Parathyroid adenoma (tissue), 2 donors: ENCODE measurements around the gene MAP3K6.

Experiments used
- H2AFZ ChIP-seq: fragments of 300-600 bp; sonication (generic); one replicate; pipeline ENCODE4 v1.7.0; 2017; ENCODE audit warnings: antibody characterized with exemption, mild to moderate bottlenecking
- H3K27ac ChIP-seq: fragments of 300-600 bp; sonication (generic); one replicate; pipeline ENCODE4 v1.7.0; 2017
- H3K27me3 ChIP-seq: fragments of 300-600 bp; sonication (generic); one replicate; pipeline ENCODE4 v1.7.0; 2017; ENCODE audit warnings: low read length; ENCODE audit not compliant: control insufficient read depth, insufficient read depth
- H3K36me3 ChIP-seq: fragments of 300-600 bp; sonication (generic); one replicate; pipeline ENCODE4 v1.7.0; 2017; ENCODE audit warnings: low read length; ENCODE audit not compliant: control insufficient read depth, insufficient read depth
- H3K4me1 ChIP-seq: fragments of 300-600 bp; sonication (generic); one replicate; pipeline ENCODE4 v1.7.0; 2017; ENCODE audit warnings: control low read depth
- H3K4me2 ChIP-seq: fragments of 300-600 bp; sonication (generic); one replicate; pipeline ENCODE4 v1.7.0; 2017; ENCODE audit warnings: low read length
- H3K4me3 ChIP-seq: fragments of 300-600 bp; sonication (generic); one replicate; pipeline ENCODE4 v1.7.0; 2017; ENCODE audit warnings: low read depth, low read length
- H3K79me2 ChIP-seq: fragments of 300-600 bp; sonication (generic); one replicate; pipeline ENCODE4 v1.7.0; 2017; ENCODE audit warnings: control low read depth
- H3K9ac ChIP-seq: fragments of 300-600 bp; sonication (generic); one replicate; pipeline ENCODE4 v1.7.0; 2017; ENCODE audit warnings: mild to moderate bottlenecking
- H3K9me3 ChIP-seq: fragments of 300-600 bp; sonication (generic); one replicate; pipeline ENCODE4 v1.7.0; 2017; ENCODE audit warnings: low read length; ENCODE audit not compliant: control insufficient read depth
- TF ChIP-seq, protein P1 (sequence below): fragments of 300-600 bp; sonication (generic); IDR thresholded peaks from one replicate; pipeline ENCODE4 v1.7.0; 2017; ENCODE audit warnings: antibody characterized with exemption, mild to moderate bottlenecking
- donor health status: primary hyperparathyroidism.

Gene MAP3K6

GRCh38 chr1:27366411-27367159 lies at the start of gene MAP3K6:
MAP3K6 (minus strand) TSS chr1:27366961; CDS start chr1:27366597, 364 bp downstream.
- Histone ChIP-seq H3K9me3 (no peaks in the 10 kb centered on the region), H2AFZ (peak within 1 kb of the TSS; percentile 84), H3K27me3 (no peaks in the 10 kb centered on the region), H3K4me2 (peak within 1 kb of the TSS; percentile 95), H3K36me3 (no peaks in the 10 kb centered on the region), H3K4me1 (peaks cover 3% of the 10 kb centered on the region), H3K9ac (peak within 1 kb of the TSS; percentile 43), H3K4me3 (peak within 1 kb of the TSS; percentile 78), H3K27ac (peak within 1 kb of the TSS; percentile 92), H3K79me2 (no peaks in the 10 kb centered on the region)
- TF ChIP-seq, protein P1, sequence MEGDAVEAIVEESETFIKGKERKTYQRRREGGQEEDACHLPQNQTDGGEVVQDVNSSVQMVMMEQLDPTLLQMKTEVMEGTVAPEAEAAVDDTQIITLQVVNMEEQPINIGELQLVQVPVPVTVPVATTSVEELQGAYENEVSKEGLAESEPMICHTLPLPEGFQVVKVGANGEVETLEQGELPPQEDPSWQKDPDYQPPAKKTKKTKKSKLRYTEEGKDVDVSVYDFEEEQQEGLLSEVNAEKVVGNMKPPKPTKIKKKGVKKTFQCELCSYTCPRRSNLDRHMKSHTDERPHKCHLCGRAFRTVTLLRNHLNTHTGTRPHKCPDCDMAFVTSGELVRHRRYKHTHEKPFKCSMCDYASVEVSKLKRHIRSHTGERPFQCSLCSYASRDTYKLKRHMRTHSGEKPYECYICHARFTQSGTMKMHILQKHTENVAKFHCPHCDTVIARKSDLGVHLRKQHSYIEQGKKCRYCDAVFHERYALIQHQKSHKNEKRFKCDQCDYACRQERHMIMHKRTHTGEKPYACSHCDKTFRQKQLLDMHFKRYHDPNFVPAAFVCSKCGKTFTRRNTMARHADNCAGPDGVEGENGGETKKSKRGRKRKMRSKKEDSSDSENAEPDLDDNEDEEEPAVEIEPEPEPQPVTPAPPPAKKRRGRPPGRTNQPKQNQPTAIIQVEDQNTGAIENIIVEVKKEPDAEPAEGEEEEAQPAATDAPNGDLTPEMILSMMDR, result no peak

GRCh38 chr1:27414091-27414490 lies 47.3 kb upstream of the MAP3K6 start:
- TF ChIP-seq, protein P1, result no peak
- Histone ChIP-seq H3K9me3 (no peaks in the 10 kb centered on the region), H3K79me2 (no peaks in the 10 kb centered on the region), H3K9ac (no peak overlapping the region), H3K27ac (no peak overlapping the region), H3K4me2 (no peak overlapping the region), H3K4me3 (no peak overlapping the region), H3K27me3 (no peaks in the 10 kb centered on the region), H3K4me1 (peaks cover 9% of the 10 kb centered on the region), H2AFZ (no peak overlapping the region), H3K36me3 (no peaks in the 10 kb centered on the region)

- H3K79me2 ChIP-seq, result no peaks in the 10 kb centered on the region
- H3K9ac ChIP-seq, result no peak overlapping the region
- H3K27ac ChIP-seq, result no peak overlapping the region
- H3K4me2 ChIP-seq, result no peak overlapping the region
- H3K4me3 ChIP-seq, result no peak overlapping the region
- no peak overlapping the region for H2AFZ ChIP-seq
- H3K27me3 ChIP-seq, result no peaks in the 10 kb centered on the region
- TF ChIP-seq, protein P1, result no peak
- no peaks in the 10 kb centered on the region for H3K9me3 ChIP-seq
- peaks cover 9% of the 10 kb centered on the region for H3K4me1 ChIP-seq
- no peaks in the 10 kb centered on the region for H3K36me3 ChIP-seq
Measured at GRCh38 chr1:27413004-27413403, 46.2 kb upstream of the MAP3K6 start.

GRCh38 chr1:27412502-27412901 lies 45.7 kb upstream of the MAP3K6 start:
- H3K4me3 ChIP-seq, result no peak overlapping the region
- H3K9ac ChIP-seq, result no peak overlapping the region
- no peaks in the 10 kb centered on the region for H3K9me3 ChIP-seq
- H3K36me3 ChIP-seq, result no peaks in the 10 kb centered on the region
- no peaks in the 10 kb centered on the region for H3K79me2 ChIP-seq
- H2AFZ ChIP-seq, result no peak overlapping the region
- H3K27ac ChIP-seq, result no peak overlapping the region
- TF ChIP-seq, protein P1, result no peak
- H3K27me3 ChIP-seq, result no peaks in the 10 kb centered on the region
- no peak overlapping the region for H3K4me2 ChIP-seq
- peaks cover 9% of the 10 kb centered on the region for H3K4me1 ChIP-seq

DNA sequence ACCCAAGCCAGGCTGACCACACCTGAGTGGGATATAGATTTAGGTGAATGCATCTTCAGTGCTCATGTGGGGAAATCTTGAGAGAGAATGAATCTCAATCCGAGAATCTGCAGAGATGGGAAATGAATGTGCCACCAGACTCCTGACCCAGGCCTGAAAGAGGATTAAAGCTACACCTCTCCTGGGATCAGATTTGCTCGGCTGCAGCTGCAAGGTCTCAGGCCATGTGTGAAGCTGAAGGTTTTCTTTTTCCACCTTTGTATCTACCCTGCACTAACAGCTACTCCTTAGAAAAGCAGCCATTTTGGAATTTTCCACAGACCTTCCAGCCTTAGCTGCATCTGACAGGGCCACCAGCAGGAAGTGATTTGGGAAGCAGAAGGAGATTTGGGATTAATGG lies 43.9 kb upstream of the MAP3K6 start:
- no peak overlapping the region for H3K4me2 ChIP-seq
- H3K4me1 ChIP-seq, result peaks cover 9% of the 10 kb centered on the region
- no peaks in the 10 kb centered on the region for H3K79me2 ChIP-seq
- TF ChIP-seq, protein P1, result no peak
- H3K36me3 ChIP-seq, result no peaks in the 10 kb centered on the region
- H3K27ac ChIP-seq, result no peak overlapping the region
- no peak overlapping the region for H3K9ac ChIP-seq
- H2AFZ ChIP-seq, result no peak overlapping the region
- H3K4me3 ChIP-seq, result no peak overlapping the region
- no peaks in the 10 kb centered on the region for H3K27me3 ChIP-seq
- no peaks in the 10 kb centered on the region for H3K9me3 ChIP-seq
